Neural cell (in vitro differentiated cells): ENCODE data around the gene GDPD5. TPM values are rescaled to one million over a fixed set of nuclear protein-coding genes. Genes with fewer than 3 reads are reported as not detected.

Source experiments
- H2AFZ ChIP-seq: fragments of 200-600, 300-800 bp; sonication (generic), shearing (Covaris generic); 2 replicates; pipeline ENCODE4 v1.6.0; 2014; ENCODE audit warnings: low read depth, mild to moderate bottlenecking, antibody characterized with exemption, low read length, moderate library complexity
- H3F3A ChIP-seq: fragments of 200-600 bp; shearing (Covaris generic); 2 replicates; pipeline ENCODE4 v1.6.1; 2016; ENCODE audit warnings: mild to moderate bottlenecking, moderate library complexity, mixed read lengths, antibody characterized with exemption, low read length; ENCODE audit not compliant: insufficient read depth, poor library complexity, severe bottlenecking
- H3K27ac ChIP-seq: fragments of 200-600, 300-800 bp; sonication (generic), shearing (Covaris generic); 2 replicates; pipeline ENCODE4 v1.5.1; 2014; ENCODE audit warnings: mild to moderate bottlenecking, low read length, moderate library complexity
- H3K27me3 ChIP-seq: fragments of 300-800, 200-600 bp; sonication (generic), shearing (Covaris generic); 2 replicates; pipeline ENCODE4 v1.6.0; 2014; ENCODE audit warnings: mild to moderate bottlenecking, low read depth, low read length, moderate library complexity; ENCODE audit not compliant: insufficient read depth
- H3K36me3 ChIP-seq: fragments of 300-800, 200-600 bp; sonication (generic), shearing (Covaris generic); 2 replicates; pipeline ENCODE4 v1.5.1; 2014; ENCODE audit warnings: mild to moderate bottlenecking, antibody characterized with exemption, low read length, moderate library complexity; ENCODE audit not compliant: insufficient read depth
- H3K4me2 ChIP-seq: fragments of 300-800, 200-600 bp; sonication (generic), shearing (Covaris generic); 2 replicates; pipeline ENCODE4 v1.6.0; 2014; ENCODE audit warnings: mild to moderate bottlenecking, low read length
- H3K4me3 ChIP-seq: fragments of 300-800, 200-600 bp; sonication (generic), shearing (Covaris generic); 2 replicates; pipeline ENCODE4 v1.5.1; 2014; ENCODE audit warnings: mild to moderate bottlenecking, low read length, moderate library complexity
- H3K79me2 ChIP-seq: fragments of 200-600 bp; shearing (Covaris generic); replicated peaks from 2 replicates; pipeline ENCODE4 v1.6.0; 2014; ENCODE audit warnings: mild to moderate bottlenecking, low read length, moderate library complexity; ENCODE audit not compliant: insufficient read depth
- H3K9ac ChIP-seq: fragments of 300-800, 200-600 bp; sonication (generic), shearing (Covaris generic); 2 replicates; pipeline ENCODE4 v1.6.1; 2016; ENCODE audit warnings: mild to moderate bottlenecking, low read length, mixed read lengths
- H3K9me2 ChIP-seq: fragments of 200-600 bp; shearing (Covaris generic); 2 replicates; pipeline ENCODE4 v1.6.1; 2016; ENCODE audit warnings: mild to moderate bottlenecking, low read length, mixed read lengths; ENCODE audit not compliant: insufficient read depth
- H3K9me3 ChIP-seq: fragments of 200-600, 300-800 bp; sonication (generic), shearing (Covaris generic); 2 replicates; pipeline ENCODE4 v1.6.1; 2016; ENCODE audit warnings: mild to moderate bottlenecking, mixed run types, low read length, moderate library complexity, mixed read lengths
- H4K20me1 ChIP-seq: fragments of 200-600 bp; shearing (Covaris generic); 2 replicates; pipeline ENCODE4 v1.6.1; 2016; ENCODE audit warnings: mild to moderate bottlenecking, mixed run types; ENCODE audit not compliant: insufficient read depth
- CTCF ChIP-seq: fragments of 450-650 bp; IDR thresholded peaks from 2 replicates; pipeline ENCODE4 v1.5.1; 2014; ENCODE audit warnings: antibody characterized with exemption, mild to moderate bottlenecking, moderate library complexity; ENCODE audit not compliant: poor library complexity, severe bottlenecking
- EP300 ChIP-seq: fragments of 450-650 bp; conservative IDR thresholded peaks from 2 replicates; pipeline ENCODE4 v1.6.1; 2014; ENCODE audit warnings: antibody characterized with exemption, mild to moderate bottlenecking, moderate library complexity; ENCODE audit not compliant: poor library complexity, severe bottlenecking
- EZH2 ChIP-seq: fragments of 200-600, 300-800 bp; shearing (Covaris generic), sonication (generic); IDR thresholded peaks from 2 replicates; pipeline ENCODE4 v1.6.1; 2014; ENCODE audit warnings: antibody characterized with exemption, low read length, borderline replicate concordance, mild to moderate bottlenecking; ENCODE audit not compliant: insufficient read depth, poor library complexity, severe bottlenecking
- MXI1 ChIP-seq: fragments of 450-650 bp; conservative IDR thresholded peaks from 2 replicates; pipeline ENCODE4 v1.6.1; 2014; ENCODE audit warnings: antibody characterized with exemption, mild to moderate bottlenecking; ENCODE audit not compliant: poor library complexity, severe bottlenecking
- POLR2AphosphoS5 ChIP-seq: IDR thresholded peaks from 2 replicates; pipeline ENCODE4 v1.6.1; 2012
- RAD21 ChIP-seq: fragments of 450-650 bp; conservative IDR thresholded peaks from 2 replicates; pipeline ENCODE4 v1.6.1; 2014; ENCODE audit warnings: antibody characterized with exemption, mild to moderate bottlenecking, moderate library complexity
- REST ChIP-seq: IDR thresholded peaks from 2 replicates; pipeline ENCODE4 v1.6.1; 2012; ENCODE audit warnings: borderline replicate concordance
- SMC3 ChIP-seq: fragments of 450-650 bp; conservative IDR thresholded peaks from 2 replicates; pipeline ENCODE4 v1.6.1; 2014; ENCODE audit warnings: antibody characterized with exemption, mild to moderate bottlenecking, moderate library complexity; ENCODE audit not compliant: poor library complexity
- TAF1 ChIP-seq: IDR thresholded peaks from 2 replicates; pipeline ENCODE4 v1.6.1; 2012; ENCODE audit warnings: low read depth
- polyA plus RNA-seq: library from polyadenylated mRNA; depleted of rRNA; stranded (reverse); fragments of >200 nt; gene quantifications from 2 replicates; pipeline ENCODE4 v1.2.3, GENCODE V29; 2014

GDPD5 gene
- polyA plus RNA-seq, 1 donor from 2014 or later = 19.2 TPM

DNA sequence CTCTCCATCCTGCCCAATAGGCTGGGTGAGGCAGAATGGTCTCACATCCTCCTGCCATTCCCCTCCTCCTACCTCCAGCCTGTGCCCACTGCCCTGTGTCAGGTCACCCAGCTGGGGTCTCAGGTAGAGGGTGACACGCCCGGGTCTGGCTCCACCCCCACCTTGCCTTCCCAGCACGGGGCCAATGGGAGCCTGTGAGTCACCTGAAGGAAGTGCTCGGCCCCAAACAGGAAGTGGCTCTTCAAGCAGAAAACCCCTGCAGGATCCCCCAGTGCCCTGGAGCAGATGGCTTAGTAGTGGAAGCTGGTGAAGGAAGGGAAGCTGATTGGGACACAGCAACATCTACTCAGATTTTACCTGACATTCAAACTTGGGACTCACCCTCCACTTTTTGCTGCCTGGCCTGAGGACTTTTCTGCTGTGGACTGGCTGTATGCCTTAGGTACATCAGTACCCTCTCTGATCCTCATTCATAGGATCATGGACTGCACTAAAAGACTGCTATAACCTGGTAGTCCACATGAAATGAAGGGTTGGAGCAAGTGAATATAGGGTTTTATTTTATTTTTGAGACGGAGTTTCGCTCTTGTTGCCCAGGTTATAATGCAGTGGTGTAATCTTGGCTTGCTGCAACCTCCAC lies 33.4 kb downstream of the GDPD5 start:
- Histone ChIP-seq H3F3A (no peaks in the 10 kb centered on the region), H3K27me3 (no peaks in the 10 kb centered on the region), H3K79me2 (no peaks in the 10 kb centered on the region), H3K9me3 (no peaks in the 10 kb centered on the region), H3K36me3 (no peaks in the 10 kb centered on the region), H3K4me3 (no peak overlapping the region), H3K9me2 (no peaks in the 10 kb centered on the region), H3K4me2 (no peak overlapping the region), H3K27ac (no peak overlapping the region), H3K9ac (no peak overlapping the region), H2AFZ (no peak overlapping the region), H4K20me1 (no peaks in the 10 kb centered on the region)
- TF ChIP-seq RAD21 (no peak), SMC3 (no peak), POLR2AphosphoS5 (no peak), CTCF (no peak), EZH2 (no peak), EP300 (no peak), REST (no peak), MXI1 (no peak), TAF1 (no peak)

GRCh38 chr11:75491465-75491864 lies 34.3 kb downstream of the GDPD5 start:
- no peak for TF ChIP-seq REST
- TF ChIP-seq POLR2AphosphoS5 = no peak
- no peak for TF ChIP-seq EP300
- TF ChIP-seq RAD21 = no peak
- no peak for TF ChIP-seq CTCF
- no peak for TF ChIP-seq MXI1
- no peak for TF ChIP-seq TAF1
- TF ChIP-seq EZH2 = no peak
- no peak for TF ChIP-seq SMC3
- H3K9me3 ChIP-seq = no peaks in the 10 kb centered on the region
- no peak overlapping the region for H3K4me3 ChIP-seq
- H3K27me3 ChIP-seq = no peaks in the 10 kb centered on the region
- H3K4me2 ChIP-seq = no peak overlapping the region
- H2AFZ ChIP-seq = no peak overlapping the region
- H3K27ac ChIP-seq = no peak overlapping the region
- H3K9me2 ChIP-seq = no peaks in the 10 kb centered on the region
- H3K9ac ChIP-seq = no peak overlapping the region
- H3K36me3 ChIP-seq = no peaks in the 10 kb centered on the region
- H3F3A ChIP-seq = no peaks in the 10 kb centered on the region
- H3K79me2 ChIP-seq = no peaks in the 10 kb centered on the region
- no peaks in the 10 kb centered on the region for H4K20me1 ChIP-seq
